ENCODE measurements around the gene FGFR4. TPM values are rescaled to one million over a fixed set of nuclear protein-coding genes. Genes with fewer than 3 reads are reported as not detected.

The FGFR4 gene
- total RNA-seq, 6 donors from 2014 or later, result 14.8 to 175 (median 87.1) TPM

DNA sequence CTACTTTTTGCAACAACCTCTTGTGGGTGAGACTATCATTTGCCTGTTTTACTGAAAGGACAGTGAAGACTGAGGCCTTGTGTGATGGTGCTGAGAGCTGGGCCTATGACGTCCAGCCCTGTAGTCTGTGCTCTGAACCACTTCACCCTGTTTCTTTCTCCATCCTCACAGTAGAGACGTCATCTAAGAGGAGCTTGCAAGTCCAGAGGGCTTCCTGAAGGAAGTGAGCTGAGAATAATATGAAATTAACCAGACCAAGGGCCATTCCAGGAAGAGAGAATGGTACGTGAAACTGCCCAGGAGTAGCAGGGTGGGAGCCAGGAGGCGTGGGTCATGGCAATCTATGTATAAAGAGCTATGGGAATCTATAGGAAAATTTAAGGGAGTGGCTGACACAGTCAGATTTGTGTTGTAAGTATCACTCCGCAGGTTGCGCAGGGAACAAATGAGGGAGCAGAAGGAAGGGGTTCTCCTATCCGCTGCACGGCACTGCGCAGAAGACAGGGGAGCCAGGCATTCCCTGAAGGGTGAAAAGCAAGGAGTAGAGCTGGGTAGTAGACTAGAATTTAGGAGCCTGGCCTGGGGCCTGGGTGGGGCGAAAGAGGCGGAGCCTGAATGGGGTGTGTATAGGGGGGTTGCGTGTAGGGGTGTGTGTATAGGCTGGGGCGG is 596 bp upstream of the FGFR4 start:
- DNase-seq, result no peak
- TF ChIP-seq POLR2A (IDR thresholded peaks at IDR 0.05) (no peak), EP300 (IDR thresholded peaks at IDR 0.05) (no peak)
- TF ChIP-seq, protein P1, sequence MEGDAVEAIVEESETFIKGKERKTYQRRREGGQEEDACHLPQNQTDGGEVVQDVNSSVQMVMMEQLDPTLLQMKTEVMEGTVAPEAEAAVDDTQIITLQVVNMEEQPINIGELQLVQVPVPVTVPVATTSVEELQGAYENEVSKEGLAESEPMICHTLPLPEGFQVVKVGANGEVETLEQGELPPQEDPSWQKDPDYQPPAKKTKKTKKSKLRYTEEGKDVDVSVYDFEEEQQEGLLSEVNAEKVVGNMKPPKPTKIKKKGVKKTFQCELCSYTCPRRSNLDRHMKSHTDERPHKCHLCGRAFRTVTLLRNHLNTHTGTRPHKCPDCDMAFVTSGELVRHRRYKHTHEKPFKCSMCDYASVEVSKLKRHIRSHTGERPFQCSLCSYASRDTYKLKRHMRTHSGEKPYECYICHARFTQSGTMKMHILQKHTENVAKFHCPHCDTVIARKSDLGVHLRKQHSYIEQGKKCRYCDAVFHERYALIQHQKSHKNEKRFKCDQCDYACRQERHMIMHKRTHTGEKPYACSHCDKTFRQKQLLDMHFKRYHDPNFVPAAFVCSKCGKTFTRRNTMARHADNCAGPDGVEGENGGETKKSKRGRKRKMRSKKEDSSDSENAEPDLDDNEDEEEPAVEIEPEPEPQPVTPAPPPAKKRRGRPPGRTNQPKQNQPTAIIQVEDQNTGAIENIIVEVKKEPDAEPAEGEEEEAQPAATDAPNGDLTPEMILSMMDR (IDR thresholded peaks at IDR 0.05), result no peak
- peak overlapping the region in 3 of 4 donors; percentile 35 to 50 (median 36) for H3K27ac ChIP-seq
- H3K4me1 ChIP-seq, result peaks cover 9 to 17% (median 15%) of the 10 kb centered on the region in 4 donors
- H3K27me3 ChIP-seq, result no peaks in the 10 kb centered on the region
- peak overlapping the region in 3 of 4 donors; percentile 54 to 63 (median 55) for H3K4me3 ChIP-seq
- no peaks in the 10 kb centered on the region for H3K36me3 ChIP-seq
- 46 to 68% methylated on average over 11 to 13 of the region's 13 CpGs for WGBS, 2 donors
- peak in 1 of 2 donors; percentile 37 for ATAC-seq (ENCODE audit: low FRiP score in 2 of 2)
- no peaks in the 10 kb centered on the region for H3K9me3 ChIP-seq

DNA sequence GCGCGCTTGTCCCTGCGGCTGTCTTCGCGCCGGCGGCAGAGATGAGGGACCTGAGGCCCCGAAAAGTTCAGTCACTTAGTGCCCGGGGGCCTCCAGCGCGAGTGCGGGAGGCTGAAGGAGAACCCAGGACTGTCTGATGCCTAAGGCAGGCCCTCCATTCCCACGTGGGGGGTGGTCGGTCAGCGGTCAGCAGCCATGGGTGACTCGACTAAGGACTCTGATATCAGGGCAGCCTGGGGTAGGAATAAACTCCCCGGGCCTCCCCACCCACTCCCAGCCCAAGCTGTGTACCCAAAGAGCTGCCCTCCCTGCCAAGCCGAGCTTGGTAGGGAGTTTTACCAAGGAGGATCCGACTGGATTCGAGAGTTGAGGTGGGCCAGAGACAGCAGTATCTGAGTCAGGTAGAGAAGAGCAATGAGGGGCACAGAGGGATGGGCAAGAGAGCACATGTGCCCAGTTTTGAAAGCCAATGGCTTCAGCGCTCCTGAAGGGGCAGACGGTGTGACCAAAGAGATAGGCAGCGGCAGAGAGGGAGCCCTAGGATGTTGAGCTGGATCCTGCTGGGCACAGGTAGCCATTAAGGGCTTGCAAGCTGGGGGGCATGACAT is 787 bp downstream of the FGFR4 start:
- peak overlapping the region; percentile 54 to 63 (median 55) for H3K4me3 ChIP-seq
- no peaks in the 10 kb centered on the region for H3K36me3 ChIP-seq
- TF ChIP-seq, protein P1 (IDR thresholded peaks at IDR 0.05), result no peak
- TF ChIP-seq POLR2AphosphoS5 (IDR thresholded peaks at IDR 0.05) (no peak), EP300 (IDR thresholded peaks at IDR 0.05) (no peak), POLR2A (IDR thresholded peaks at IDR 0.05) (no peak)
- peak overlapping the region; percentile 61 to 80 (median 72) for H3K27ac ChIP-seq
- H3K4me1 ChIP-seq, result peaks cover 9 to 17% (median 15%) of the 10 kb centered on the region in 4 donors
- H3K27me3 ChIP-seq, result no peaks in the 10 kb centered on the region
- 34 to 83% methylated on average over 5 to 20 of the region's 23 CpGs for WGBS, 2 donors
- H3K9me3 ChIP-seq, result no peaks in the 10 kb centered on the region
- DNase-seq (no peak), ATAC-seq (ENCODE audit: low FRiP score in 2 of 2) (no peak)

DNA sequence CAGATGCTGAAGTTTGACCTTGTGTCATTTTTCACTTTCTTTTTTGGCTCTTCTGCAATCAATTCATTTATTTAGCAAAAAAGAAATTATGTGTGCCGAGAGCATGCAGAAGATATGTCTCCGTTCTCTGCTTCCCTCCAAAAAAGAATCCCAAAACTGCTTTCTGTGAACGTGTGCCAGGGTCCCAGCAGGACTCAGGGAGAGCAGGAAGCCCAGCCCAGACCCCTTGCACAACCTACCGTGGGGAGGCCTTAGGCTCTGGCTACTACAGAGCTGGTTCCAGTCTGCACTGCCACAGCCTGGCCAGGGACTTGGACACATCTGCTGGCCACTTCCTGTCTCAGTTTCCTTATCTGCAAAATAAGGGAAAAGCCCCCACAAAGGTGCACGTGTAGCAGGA is 2.4 kb downstream of the FGFR4 start:
- 49 to 58% methylated on average over 5 of the region's 5 CpGs for WGBS, 2 donors
- Histone ChIP-seq H3K4me1 (peaks cover 16 to 20% (median 16%) of the 10 kb centered on the region in 4 donors), H3K36me3 (no peaks in the 10 kb centered on the region), H3K4me3 (peak overlapping the region in 2 of 4 donors; percentile 24 to 25), H3K27me3 (no peaks in the 10 kb centered on the region), H3K27ac (peak overlapping the region in 3 of 4 donors; percentile 52 to 68 (median 57)), H3K9me3 (no peaks in the 10 kb centered on the region)
- ATAC-seq (ENCODE audit: low FRiP score in 2 of 2), result no peak
- DNase-seq, result no peak
- no peak for TF ChIP-seq POLR2AphosphoS5 (IDR thresholded peaks at IDR 0.05)
- TF ChIP-seq, protein P1 (IDR thresholded peaks at IDR 0.05), result no peak
- TF ChIP-seq EP300 (IDR thresholded peaks at IDR 0.05), result no peak
- no peak for TF ChIP-seq POLR2A (IDR thresholded peaks at IDR 0.05)

DNA sequence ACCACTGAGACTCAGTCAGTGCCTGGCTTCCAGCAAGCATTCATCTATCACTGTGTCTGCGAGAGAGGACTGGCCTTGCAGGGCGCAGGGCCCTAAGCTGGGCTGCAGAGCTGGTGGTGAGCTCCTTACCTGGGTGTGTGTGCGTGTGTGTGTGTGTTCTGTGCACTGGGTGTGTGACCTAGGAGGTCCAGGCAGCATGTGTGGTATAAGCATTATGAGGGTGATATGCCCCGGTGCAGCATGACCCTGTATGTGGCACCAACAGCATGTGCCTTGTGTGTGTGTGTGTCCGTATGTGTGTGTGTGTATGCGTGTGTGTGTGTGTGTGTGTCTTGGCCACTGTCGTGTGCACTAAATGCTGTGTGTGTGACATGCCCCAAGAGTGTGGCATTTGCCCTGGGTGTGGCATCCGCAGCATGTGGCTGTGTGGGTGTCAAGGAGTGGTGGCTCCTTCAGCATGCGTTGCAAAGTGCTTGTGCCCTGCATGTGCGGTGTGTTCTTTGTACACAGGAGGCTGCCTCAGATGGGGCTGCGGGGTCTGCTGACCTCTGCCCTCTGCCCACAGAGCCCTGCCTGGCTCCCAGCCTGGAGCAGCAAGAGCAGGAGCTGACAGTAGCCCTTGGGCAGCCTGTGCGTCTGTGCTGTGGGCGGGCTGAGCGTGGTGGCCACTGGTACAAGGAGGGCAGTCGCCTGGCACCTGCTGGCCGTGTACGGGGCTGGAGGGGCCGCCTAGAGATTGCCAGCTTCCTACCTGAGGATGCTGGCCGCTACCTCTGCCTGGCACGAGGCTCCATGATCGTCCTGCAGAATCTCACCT is 3.3 kb downstream of the FGFR4 start:
- DNase-seq (no peak), ATAC-seq (ENCODE audit: low FRiP score in 2 of 2) (no peak)
- WGBS, 2 donors, result 68 to 73% methylated on average over 6 to 21 of the region's 21 CpGs
- Histone ChIP-seq H3K27me3 (no peaks in the 10 kb centered on the region), H3K4me1 (peaks cover 24 to 29% (median 25%) of the 10 kb centered on the region in 4 donors), H3K9me3 (no peaks in the 10 kb centered on the region), H3K27ac (peak overlapping the region in 2 of 4 donors; percentile 57 to 68), H3K4me3 (peak overlapping the region in 2 of 4 donors; percentile 24 to 25), H3K36me3 (no peaks in the 10 kb centered on the region)
- no peak for TF ChIP-seq POLR2AphosphoS5 (IDR thresholded peaks at IDR 0.05)
- no peak for TF ChIP-seq EP300 (IDR thresholded peaks at IDR 0.05)

DNA sequence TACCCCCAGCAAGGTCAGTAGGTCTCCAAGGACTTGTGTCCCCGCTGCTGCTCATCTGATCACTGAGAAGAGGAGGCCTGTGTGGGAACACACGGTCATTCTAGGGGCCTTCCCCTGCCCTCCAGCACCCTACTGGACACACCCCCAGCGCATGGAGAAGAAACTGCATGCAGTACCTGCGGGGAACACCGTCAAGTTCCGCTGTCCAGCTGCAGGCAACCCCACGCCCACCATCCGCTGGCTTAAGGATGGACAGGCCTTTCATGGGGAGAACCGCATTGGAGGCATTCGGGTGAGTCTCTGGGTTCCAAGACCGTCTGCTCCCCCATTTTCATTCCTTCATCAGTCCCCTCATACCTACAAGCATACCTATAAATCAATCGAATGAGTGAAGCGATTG is 4.1 kb downstream of the FGFR4 start:
- Histone ChIP-seq H3K4me1 (peaks cover 28 to 37% (median 32%) of the 10 kb centered on the region in 4 donors), H3K27me3 (no peaks in the 10 kb centered on the region), H3K27ac (peak overlapping the region in 1 of 4 donors; percentile 68), H3K4me3 (no peak overlapping the region), H3K9me3 (no peaks in the 10 kb centered on the region), H3K36me3 (no peaks in the 10 kb centered on the region)
- WGBS, 2 donors, result 94% methylated on average over 12 to 13 of the region's 13 CpGs
- ATAC-seq (ENCODE audit: low FRiP score in 2 of 2) (no peak), DNase-seq (no peak)
- TF ChIP-seq, protein P1 (IDR thresholded peaks at IDR 0.05), result no peak
- no peak for TF ChIP-seq POLR2AphosphoS5 (IDR thresholded peaks at IDR 0.05)
- no peak for TF ChIP-seq EP300 (IDR thresholded peaks at IDR 0.05)

All from upper lobe of left lung (tissue), 6 donors.